NCI-H2227 treated with DMSO at 0.1 percent for 48 hours (cell line): ENCODE measurements around the gene ZNF841.
"Not testable (repeated sequence)": the region's sequence is repeated elsewhere in the genome, so short reads cannot be mapped to it uniquely, and the experiment has no call there.

ENCODE experiments used
- DNase-seq: peaks from one replicate; lab custom pipeline; 2025; lab: John Stamatoyannopoulos, UW

ZNF841 gene

DNA sequence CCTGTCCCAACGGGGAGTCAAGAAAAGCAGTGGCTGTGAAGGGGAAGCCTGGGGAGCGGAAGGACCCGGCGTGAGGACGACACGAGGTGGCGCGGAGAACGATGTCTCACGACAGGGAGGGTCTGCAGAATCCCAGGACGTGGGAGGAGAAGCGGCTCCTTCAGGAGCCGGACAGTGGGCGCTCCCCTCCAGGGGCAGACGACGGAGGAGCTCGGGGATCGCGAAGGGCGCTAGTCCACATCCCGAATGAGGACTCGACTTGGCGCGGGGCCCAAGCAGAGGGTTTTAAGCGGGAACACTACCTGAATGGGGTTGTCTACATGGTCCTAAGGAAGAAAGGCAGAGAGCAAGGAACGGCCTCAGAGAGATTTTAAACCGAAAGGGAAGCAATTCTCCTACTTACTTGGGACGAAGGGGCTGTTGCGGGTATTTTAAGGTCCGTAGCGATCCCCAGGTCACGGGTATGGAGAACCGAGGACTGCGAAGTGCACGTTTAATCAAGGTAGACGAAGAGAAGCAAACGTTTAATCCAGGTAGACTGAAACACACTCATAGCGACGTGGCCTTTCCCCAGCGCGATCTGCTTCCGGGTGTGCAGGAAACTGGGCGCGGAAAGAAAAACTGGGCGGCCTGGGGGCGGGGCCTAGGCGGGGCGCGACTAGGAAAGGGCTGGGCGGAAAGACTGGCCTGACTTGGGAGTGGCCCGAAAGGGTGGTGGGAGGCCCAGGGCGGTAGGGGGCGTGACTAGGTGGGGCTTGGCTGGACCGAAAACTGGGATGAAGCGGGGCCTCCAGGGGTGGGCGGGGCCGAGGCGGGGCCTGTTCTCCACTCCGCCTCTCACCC, at the start of gene ZNF841:
ZNF841 (minus strand) TSS at position 594 of the 843 bp plus-strand sequence. CDS start 10,964 bp downstream, outside the sequence.
- DNase-seq = peak; percentile 85

GRCh38 chr19:52142001-52142595, 46.5 kb upstream of the ZNF841 start:
- no peak for DNase-seq

DNA sequence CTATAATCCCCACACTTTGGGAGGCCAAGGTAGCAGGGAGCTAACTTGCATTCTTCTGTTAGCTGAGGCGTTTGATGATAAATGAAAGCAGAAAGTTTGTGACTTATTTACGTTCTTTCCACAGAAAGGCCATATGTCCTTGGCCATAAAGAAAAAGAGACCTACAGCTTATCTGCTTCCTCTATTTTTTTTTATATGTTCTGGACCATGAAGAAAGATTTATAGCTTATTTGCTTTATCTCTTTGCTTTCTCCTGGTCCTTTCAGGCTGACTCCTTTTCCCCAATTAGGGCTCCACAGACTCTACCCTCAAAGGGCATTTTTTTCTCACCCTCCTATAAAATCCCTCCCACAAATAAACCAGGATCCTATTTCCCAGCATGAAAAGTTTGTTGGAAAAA, 45.6 kb upstream of the ZNF841 start:
- DNase-seq = no peak

DNA sequence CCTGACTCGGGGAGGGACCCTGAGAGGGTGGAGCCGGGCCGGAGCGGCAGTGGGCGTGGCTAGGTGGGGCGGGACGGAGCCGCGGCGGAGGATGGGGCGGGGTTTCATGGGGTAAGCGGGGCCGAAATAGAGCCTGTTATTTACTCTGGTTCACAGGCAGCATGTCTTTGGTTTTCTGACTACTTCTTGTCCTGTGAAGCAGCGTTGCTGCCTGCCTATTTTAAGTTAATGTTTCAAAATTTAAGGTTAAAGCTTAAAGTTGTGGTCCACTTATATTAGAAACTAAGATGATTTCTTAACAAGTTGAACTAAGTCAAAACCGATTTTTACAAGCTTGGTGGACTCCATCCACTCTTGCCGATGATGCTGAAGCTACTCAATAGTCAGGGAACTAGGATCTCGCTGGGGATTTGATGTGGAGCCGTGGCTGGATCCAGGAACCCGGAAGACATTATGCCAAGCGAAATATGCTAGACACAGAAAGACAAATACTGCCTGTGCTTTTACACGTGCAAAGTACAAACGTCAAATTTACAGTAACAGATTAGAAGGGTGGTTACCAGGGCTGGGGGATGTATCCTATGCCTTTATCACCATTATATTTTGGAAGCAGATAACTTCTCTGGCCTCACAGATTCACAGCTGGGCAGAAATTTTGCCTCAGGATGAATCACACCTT, 44.6 kb upstream of the ZNF841 start:
- DNase-seq = peak; percentile 81

GRCh38 chr19:52139252-52140031, 43.9 kb upstream of the ZNF841 start, which contains the start of gene ZNF616:
ZNF616 (minus strand) TSS chr19:52139938; CDS start chr19:52130512, 9,426 bp downstream.
- DNase-seq = peak; percentile 40

DNA sequence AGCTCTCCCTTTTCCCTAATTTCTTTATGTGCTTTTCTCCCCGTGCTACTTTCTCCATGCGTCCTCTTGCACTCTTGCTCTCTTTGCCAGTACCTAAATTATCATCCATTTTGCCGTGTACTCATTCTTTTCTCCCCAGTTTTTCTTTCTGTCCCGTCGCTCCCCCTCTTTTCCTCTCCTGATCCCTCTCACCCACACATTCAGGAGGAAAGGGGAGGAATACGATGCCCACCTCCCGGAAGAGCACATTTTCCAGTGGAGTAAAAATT, 43.4 kb upstream of the ZNF841 start:
- DNase-seq = no peak

DNA sequence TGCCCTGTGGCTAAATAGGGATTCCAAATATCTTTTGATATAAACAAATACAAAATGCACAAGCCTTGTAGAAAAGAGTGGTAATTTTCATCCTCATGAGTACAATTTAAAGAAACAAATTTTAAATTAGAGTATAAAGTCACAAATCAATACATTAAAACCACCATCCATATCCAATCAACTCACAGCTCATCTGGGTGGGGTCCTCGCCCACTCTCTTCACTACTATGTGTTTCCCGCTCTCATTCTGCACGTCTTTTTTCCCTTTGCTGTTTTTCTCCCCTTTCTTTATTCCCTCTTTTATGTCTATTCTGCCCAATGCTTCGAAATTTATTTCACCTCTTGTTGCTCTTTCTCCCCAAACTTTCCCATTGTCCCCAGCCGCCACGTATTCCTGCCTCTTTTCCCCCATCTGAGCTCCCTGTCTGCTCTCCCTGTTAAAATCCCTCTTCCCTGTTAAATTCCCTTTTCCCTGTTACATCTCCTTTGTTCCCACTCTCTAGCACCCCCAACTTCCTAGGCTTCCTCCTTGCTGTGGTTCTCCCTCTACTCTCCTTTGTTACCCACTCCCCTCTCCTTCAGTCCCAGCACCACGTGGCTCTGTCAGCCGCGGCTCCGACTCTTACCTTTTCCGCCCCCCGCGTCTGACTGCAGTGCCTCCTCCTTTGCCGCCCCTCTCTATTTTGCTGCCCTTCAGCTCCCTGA, 42.9 kb upstream of the ZNF841 start:
- DNase-seq = peak; percentile 19

DNA sequence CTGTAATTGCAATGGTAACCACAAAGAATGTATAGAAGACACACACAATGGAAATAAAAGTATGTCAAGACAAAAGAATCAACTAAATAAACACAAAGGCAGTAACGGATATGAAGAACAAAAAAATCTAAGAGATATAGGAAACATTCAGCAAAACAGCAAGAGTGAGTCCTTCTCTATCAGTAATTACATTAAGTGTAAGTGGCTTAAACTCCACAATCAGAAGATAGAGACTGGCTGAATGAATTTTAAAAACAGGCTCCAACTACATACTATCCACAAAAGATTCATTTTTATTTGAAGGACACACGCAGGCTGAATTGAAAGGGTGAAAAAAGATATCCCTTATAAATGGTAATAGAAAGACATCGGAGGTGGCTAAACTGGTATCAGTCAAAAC, 24.7 kb upstream of the ZNF841 start:
- no peak for DNase-seq

GRCh38 chr19:52115526-52116053, 20.0 kb upstream of the ZNF841 start:
- DNase-seq = no peak

GRCh38 chr19:52114691-52115090, 19.1 kb upstream of the ZNF841 start:
- no peak for DNase-seq

- no peak for DNase-seq
These were observed 17.1 kb upstream of the ZNF841 start for GRCh38 chr19:52112624-52113023.

GRCh38 chr19:52110780-52111179, 15.2 kb upstream of the ZNF841 start:
- no peak for DNase-seq

GRCh38 chr19:52102782-52103181, 7.2 kb upstream of the ZNF841 start:
- DNase-seq = no peak

- no peak for DNase-seq
These were observed 6.4 kb upstream of the ZNF841 start for GRCh38 chr19:52101866-52102562.

DNA sequence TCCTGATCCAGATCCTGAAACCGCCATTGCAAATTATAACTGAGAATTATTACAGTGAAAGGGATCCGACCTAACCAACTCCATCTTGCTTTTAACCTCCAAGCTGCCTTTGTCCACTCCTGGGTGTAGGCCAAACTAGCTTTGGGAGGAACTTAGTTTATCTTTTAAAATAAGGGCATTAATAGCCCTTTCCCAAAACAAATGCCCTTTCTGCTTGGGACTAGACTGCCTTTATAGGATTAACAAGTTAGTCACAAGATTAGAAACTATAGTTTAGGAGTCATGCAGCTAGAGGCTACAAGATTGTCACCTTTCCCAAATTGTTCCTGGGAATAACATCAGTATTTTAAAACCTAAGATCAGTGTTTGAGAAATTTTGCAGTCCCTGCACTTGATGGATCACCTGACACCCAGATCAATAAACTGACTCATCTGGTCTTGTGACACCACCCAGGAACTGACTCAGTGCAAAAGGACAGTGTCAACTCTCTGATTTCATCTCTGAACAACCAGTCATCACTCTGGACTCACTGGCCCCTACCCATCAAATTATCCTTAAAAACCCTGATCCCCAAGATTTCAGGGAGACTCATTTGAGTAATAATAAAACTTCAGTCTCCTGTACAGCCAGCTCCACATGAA, 4.1 kb upstream of the ZNF841 start:
- DNase-seq = no peak

GRCh38 chr19:52096416-52096815, 851 bp upstream of the ZNF841 start:
- not testable (repeated sequence) for DNase-seq

- no peak for DNase-seq
These were observed 937 bp downstream of the ZNF841 start for GRCh38 chr19:52094526-52095130.

GRCh38 chr19:52086481-52086880, 9.1 kb downstream of the ZNF841 start:
- no peak for DNase-seq

DNA sequence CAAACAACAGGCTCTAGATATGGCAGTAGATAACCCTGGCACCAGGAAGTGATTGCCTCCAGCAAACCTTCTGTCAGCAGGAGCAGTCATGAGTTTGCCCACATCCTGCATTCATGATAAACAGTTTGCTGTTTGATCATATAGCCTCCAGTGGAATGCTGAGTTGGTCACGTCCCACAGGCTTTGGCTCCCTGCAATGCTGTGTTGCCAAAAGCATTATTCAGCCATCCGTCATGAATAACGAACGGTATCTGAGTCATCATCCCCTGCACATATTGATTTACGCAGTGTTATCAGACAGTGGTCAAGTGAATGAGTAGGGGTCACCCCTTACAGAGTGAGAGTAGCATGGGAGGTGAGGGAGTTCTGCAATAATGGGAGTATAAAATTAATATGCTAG, 25.1 kb downstream of the ZNF841 start:
- no peak for DNase-seq

GRCh38 chr19:52069653-52070052, 25.9 kb downstream of the ZNF841 start:
- no peak for DNase-seq
